GM12873 (cell line): Measurements from ENCODE around the gene YARS1.

Experiments used
- CTCF ChIP-seq: IDR thresholded peaks from 2 replicates; pipeline ENCODE4 v1.5.1; 2012; ENCODE audit warnings: low read depth, mild to moderate bottlenecking, moderate library complexity, low read length, control low read depth; ENCODE audit not compliant: insufficient read depth; ENCODE audit errors: missing control alignments

Gene YARS1

DNA sequence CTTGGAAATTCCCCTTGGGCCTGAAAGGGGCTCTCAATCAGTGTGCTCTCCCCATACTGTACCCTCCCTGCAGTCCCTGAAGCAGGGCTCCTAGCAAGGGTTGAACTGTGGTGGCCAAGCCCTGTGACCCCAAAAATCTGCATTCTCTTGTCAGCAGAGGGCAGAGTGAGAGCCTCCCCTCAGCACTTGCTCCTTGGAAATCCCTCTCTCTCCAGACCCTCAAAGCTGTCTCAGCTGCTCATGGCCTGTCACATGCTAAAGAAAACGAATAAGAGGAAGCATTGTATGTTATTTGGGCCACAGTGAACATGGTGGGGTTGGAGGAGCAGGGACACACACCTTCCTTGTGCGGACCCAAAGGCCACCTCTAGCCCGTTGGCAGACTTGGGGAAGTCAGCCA lies 67.4 kb downstream of the YARS1 start:
- no peak for TF ChIP-seq CTCF

DNA sequence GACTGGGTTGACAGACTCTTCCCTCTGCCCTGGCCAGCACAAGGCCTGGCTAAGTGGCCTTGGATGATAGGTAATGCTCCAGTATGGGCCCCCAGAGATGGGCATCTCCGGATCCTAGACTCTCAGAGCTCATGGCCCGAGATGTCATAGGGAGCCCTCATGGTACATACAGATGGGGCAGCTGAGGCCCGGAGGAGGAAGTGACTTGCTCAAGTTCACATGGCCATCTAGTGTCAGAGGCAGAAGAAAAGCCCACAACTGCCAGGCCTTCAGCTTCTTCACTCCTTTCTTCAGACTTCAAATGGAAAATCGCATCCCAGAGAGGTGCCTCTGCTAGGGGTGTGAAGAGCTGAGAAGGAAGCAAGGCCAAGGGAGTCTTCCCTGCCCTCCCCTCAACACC lies 67.8 kb downstream of the YARS1 start:
- TF ChIP-seq CTCF = no peak

- no peak for TF ChIP-seq CTCF
Observed at GRCh38 chr1:32748926-32749325, 68.2 kb downstream of the YARS1 start.

DNA sequence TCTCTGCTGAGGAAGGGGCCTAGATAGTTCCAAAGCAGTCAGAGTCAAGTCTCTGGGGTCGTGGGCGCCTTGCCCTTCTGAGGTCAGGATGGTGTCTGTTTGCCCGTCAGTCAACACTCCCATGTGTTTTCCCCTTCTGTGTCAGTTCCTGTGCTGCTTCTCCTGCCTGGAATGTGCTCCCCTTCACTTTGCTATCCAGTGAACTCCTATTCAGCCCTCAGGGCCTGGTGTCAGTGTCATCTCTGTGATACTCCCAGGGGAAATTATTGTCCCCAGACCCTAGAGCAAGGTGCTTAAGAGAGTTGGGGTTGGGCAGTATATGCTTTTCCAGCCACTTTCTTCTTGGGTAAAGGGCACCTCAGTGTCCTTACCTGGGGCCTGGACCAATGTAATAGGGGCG lies 68.8 kb downstream of the YARS1 start:
- no peak for TF ChIP-seq CTCF

DNA sequence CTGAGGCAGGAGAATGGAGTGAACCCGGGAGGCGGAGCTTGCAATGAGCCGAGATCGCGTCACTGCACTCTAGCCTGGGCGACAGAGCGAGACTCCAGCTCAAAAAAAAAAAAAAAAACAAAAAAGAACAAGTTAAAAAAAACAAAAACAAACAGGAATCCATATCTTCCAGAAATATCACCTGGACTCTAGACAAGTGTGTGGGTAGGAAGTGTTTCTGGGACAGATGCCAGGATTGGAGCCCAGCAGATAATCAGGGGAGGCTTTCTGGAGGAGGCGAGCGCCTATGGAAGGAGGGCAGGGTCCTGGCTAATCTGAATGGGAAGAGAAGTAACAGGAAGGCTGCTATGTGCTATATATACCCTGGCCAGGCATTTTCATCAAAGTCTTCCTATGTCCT lies 71.0 kb downstream of the YARS1 start:
- no peak for TF ChIP-seq CTCF

- no peak for TF ChIP-seq CTCF
Observed at GRCh38 chr1:32744071-32744425, 73.1 kb downstream of the YARS1 start.

DNA sequence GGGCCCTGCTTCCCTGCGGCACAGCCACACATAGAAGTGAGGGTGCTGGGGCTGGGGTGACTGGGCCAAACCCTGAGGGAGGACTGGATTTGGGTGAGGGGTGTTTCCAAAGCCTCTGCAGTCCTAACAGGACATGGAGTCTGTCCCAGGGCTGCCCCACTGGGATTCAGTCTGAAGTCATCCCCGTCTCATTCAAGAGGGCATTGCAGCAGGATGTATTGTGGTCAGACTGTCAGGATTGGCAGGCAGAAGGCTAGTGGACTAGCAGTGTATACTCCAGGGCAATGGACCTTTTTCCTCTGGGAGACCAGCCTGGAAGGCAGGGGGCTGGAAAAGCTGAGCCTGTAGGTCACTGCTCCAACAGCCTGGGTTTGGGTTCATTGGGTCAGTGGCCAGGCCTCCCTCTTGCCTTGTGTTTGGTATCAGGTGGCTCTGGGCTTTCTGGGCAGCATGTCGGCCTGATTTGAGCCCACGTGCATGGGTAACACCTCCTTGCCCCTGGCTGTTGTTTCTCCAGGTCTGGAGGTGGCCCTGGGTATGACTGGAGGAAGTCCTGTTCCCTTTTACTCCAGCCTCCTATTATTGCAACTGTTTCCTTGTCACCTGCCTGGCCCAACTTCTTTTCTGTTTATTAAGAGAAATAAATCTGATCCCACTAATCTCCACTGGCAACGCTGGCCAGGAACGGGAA lies 73.6 kb downstream of the YARS1 start:
- no peak for TF ChIP-seq CTCF
